NOMO-1 (cell line): ENCODE results near the gene EMC10.
"Not testable (repeated sequence)": the region's sequence is repeated elsewhere in the genome, so short reads cannot be mapped to it uniquely, and the experiment has no call there.

Source experiments
- DNase-seq, 2 experiments: peaks; one replicate each; lab custom pipeline; 2025; ENCODE audit not compliant: unreplicated experiment in 2 of 2; lab: John Stamatoyannopoulos, UW

EMC10 gene

DNA sequence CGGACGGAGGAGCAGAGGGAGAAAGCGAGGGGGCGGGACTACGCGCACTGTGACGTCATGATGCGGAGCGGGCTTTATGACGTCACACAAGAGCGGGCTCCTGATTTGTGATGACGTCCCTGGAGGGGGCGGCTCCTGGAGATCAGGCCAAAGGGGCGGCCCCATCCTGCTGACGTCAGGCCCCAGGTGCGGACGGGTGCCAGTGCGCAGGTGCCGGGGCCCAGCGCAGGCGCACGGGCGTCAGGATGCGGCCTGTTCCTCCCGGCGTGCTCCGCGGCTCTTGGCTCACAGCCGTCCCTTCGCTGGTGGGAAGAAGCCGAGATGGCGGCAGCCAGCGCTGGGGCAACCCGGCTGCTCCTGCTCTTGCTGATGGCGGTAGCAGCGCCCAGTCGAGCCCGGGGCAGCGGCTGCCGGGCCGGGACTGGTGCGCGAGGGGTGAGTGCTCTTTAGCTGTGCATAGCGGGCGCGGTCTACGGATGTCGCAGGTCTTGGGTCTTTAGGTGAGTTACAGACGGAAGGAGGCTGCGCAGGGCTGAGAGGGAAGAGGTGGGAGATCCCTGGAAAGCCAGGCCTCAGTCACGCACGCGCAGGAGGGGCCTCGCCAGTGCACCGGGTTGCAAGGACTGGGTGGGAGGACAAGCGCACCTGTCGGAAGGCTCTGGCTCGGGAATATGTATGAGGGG is at the start of gene EMC10, which contains the start of gene GARIN5A:
TSS of gene EMC10 (plus strand) at position 284 of the 683 bp plus-strand sequence. CDS start at position 322, 38 bp downstream.
TSS of gene GARIN5A (minus strand) at position 625 of the 683 bp plus-strand sequence. CDS start at position 165, 460 bp downstream.
- DNase-seq: peak; percentile 83 to 87

DNA sequence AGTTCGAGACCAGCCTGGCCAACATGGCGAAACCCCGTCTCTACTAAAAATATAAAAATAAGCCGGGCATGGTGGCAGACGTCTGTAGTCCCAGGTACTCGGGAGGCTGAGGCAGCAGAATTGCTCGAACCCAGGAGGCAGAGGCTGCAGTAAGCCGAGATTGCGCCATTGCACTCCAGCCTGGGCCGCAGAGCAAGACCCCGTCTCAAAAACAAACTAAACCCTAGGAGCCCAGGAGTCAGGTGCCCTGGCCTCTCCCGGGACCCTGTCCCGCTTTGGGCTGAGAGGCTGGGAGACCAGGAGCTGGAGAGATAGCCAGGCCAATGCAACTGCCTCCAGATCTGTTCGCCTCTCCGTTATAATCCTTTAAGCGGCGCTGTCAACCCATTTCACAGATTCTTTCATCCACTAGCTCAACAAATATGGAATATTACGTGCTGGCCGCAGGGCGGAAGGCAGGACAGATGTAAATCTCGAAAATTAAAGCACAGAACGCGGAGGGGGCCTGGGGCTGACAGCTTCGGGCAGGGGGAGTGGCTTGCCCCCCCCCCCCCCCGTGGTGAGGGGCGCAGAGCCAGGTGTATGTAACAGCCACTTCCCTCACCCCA is 48.9 kb upstream of the EMC10 start:
- DNase-seq: no peak

DNA sequence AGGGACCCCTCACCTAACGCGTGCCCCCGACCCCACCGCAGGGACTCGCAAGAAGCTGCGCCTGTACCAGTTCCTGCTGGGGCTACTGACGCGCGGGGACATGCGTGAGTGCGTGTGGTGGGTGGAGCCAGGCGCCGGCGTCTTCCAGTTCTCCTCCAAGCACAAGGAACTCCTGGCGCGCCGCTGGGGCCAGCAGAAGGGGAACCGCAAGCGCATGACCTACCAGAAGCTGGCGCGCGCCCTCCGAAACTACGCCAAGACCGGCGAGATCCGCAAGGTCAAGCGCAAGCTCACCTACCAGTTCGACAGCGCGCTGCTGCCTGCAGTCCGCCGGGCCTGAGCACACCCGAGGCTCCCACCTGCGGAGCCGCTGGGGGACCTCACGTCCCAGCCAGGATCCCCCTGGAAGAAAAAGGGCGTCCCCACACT is 48.3 kb upstream of the EMC10 start:
- DNase-seq: peak; percentile 93 to 96

DNA sequence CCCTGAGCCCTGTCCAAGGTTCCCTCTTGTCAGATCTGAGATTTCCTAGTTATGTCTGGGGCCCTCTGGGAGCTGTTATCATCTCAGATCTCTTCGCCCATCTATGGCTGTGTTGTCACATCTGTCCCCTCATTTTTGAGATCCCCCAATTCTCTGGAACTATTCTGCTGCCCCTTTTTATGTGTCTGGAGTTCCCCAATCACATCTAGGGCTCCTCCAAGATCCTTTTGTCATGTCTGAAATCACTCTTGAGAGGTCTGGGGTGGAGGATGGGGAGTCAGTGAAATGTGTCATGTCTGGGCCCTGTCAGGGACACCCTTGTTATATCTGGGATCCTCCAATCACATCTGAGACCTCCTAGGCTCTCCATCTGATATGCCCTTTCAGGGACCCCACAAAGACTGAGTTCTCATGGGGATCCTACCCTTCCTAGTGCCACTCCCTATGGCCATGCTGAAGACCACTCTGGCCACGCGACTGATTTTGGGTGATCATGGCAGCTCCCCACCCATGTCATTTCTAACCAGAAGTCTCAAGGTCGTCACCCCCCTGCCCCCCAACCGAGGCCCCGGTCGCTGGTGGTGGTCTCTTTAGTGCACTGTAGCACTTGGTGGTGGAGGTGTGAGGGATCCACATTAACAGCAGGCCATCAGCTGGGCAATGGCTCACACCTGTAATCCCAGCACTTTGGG is 47.4 kb upstream of the EMC10 start:
- no peak for DNase-seq

DNA sequence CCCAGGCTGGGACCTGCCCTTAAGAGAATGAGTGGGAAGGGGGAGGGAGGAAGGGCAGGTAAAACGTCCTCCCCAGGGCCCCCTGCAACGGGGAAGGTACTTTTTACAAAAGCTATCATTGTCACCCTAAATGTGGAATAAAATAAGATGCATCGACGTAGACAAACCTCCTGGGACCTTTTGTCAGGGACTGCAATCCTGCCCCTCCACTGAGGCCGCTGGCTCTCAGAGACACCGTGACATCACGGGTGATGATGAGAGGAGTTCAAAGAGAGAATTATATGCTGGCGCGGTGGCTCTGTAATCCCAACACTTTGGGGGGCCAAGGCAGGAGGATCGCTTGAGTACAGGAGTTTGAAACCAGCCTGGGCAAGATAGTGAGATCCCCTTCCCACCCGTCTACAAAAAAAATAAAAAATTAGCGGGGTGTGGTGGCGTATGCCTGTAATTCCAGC is 45.4 kb upstream of the EMC10 start:
- no peak for DNase-seq

DNA sequence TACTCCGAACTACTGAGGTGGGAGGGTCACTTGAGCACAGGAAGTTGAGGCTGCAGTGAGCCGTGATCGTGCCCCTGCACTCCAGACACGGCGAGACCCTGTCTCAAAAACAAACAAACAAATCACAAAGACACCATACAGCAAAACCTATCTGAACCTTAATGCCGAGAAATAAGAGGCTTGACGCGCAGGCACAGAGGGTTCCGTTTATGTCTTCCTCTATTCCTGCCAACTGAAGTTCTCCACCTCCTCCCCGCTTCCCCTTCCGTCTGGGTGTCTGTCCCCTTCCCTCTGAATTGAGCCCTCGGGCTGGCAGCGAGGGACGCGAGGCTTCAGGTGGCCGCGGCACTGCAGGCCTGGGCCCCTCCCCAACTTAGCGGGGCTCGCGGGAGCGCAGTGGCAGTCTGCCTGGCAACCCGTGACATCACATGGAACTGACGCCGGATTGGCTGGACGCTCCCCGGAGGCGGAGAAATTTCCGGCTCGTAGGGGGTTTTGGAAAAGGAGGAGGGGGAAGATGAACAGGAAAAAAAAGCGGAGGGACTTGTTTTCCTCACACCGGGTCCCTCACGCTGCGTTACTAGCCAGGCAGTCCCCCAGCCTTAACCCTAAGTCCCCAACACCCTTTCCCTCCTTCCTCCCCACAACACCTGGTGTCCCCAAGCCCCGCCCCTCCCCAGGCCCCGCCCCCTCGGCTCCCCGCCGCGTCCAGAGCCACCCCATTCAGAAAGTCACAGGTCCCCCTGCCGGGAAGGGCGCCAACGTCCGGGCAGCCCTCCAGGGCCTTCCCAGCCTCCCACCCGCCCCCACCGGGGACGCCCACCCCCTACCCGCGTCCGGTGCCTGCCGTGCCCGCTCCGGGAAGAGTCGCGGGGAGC is 44.7 kb upstream of the EMC10 start:
- peak; percentile 77 to 82 for DNase-seq

DNA sequence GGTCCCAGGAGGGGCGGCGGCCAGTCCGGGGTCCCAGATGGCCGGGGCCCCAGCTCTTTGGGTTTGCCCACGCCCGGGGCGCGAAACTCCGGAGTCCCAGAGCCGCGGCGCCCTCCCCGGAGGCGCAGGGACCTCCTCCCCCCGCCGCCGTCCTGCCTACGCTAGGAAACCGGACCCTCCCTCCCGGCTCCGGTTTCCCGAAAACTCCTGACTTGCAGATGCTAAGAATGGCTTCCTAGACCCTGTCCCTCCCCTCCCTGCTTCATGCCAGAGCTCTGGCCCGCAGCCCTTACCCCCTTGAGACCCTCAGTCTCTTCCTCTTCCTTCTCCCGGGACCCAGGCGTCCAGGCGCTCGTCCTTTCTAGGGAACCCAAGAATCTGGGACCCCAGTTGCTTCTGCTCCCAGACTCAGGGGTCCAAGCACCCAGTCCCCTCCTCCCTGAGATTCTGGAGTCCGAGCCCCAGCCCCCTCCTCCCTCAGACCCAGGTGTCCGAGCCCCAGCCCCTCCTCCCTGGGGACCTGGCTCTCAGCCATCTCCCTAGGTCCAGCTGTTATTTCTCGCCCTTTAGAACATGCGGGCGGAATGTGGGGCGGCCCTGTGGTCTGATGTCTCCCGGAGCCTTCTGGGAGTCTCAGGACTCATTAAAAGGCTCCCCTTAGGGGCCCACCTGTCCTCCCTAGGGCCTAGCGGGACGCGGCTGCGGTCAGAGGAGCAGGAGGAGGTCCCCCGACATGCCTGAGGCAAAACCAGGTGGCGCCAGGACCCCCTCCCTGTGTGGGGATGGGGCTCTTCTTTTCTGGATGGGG is 43.9 kb upstream of the EMC10 start, which contains the start of gene MYBPC2:
TSS of gene MYBPC2 (plus strand) at position 672 of the 808 bp plus-strand sequence. CDS start at position 734, 62 bp downstream.
- no peak for DNase-seq

DNA sequence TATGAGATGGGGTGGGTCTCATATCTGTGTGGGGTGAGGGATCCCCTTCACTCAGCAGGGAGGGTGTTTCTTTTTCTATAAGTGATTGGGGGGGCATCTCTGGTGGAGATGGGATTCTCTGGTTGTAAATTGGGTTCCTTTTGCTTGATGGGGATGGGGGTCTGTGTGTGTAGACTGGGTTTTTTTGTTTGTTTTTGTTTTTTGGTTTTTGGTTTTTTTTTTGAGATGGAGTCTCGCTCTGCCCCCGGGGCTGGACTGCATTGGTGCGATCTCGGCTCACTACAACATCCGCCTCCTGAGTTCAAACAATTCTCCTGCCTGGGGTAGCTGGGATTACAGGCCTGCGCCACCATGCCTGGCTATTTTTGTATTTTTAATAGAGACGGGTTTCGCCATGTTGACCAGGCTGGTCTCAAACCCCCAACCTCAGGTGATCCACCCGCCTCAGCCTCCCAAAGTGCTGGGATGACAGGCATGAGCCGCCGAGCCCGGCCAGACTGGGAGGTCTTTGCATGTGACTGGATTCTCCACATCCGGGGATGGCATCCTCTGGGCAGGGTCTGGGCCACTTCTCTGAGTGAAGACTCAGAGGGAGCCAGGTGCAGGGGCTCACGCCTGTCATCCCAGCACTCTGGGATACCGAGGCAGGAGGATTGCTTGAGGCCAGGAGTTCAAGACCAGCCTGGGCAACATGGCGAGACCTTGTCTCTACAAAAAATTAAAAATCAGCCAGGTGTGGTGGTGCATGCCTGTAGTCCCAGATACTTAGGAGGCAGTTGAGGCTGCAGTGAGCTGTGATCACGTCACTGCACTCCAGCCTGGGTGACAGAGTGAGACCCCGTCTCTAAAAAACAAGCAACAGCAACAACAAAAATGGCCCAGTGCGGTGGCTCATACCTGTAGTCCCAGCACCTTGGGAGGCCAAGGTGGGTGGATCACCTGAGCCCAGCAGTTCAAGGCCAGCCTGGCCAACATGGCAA is 42.8 kb upstream of the EMC10 start:
- no peak for DNase-seq

DNA sequence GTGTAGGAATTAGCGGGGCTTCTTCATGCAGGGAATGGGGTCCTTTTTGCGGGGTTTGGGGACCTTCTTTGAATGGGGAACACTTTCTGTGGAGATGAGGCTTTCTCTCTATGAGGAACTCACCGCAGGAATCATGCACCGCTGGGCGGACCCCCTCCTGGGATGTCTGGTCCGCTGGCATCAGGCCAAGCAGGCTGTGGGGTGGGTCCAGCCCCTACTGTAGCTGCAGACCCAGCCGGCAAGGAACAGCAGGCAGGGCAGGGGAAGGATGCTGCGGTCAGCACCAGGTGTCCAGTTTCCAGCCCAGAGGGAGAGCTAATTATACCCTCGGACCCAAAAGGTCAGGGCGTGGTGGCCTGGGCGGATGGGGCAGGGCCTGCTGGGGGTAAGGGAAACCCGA is 41.8 kb upstream of the EMC10 start:
- DNase-seq: no peak

DNA sequence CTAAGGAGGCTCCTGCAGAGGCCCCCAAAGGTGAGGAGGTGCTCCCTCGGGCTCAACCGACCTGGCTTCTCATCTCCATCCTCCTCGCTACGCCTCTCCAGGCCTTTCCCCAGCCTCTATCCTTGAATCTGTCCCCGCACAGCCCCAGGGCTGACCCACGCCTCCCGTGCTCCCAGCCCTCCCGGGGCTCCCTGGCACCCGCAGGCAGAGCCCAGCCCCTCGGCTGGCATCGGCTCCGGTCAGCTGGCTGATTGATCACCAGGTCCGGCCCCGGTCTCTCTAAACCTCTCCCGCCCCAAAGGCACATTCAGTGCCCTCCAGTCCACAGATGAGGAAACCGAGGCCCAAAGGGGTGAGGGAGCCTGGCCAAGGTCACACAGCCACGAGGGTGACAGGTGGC is 41.1 kb upstream of the EMC10 start:
- no peak for DNase-seq

DNA sequence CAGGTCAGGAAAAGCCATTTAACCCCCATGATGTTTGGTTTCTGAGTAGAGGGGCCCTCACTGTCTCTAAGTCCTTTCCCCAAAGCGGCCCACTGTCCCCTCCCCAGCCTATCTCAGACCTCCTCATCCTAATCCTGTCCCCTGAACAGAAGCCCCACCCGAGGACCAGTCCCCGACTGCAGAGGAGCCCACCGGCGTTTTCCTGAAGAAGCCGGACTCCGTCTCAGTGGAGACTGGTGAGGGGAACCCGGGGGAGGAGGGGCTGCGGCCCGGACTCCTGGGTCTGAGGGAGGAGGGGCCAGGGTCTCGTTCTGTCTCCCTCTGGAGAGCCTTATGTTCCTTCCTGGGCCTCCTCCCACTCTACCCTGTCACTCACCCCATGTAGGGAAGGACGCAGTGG is 40.7 kb upstream of the EMC10 start:
- no peak for DNase-seq

DNA sequence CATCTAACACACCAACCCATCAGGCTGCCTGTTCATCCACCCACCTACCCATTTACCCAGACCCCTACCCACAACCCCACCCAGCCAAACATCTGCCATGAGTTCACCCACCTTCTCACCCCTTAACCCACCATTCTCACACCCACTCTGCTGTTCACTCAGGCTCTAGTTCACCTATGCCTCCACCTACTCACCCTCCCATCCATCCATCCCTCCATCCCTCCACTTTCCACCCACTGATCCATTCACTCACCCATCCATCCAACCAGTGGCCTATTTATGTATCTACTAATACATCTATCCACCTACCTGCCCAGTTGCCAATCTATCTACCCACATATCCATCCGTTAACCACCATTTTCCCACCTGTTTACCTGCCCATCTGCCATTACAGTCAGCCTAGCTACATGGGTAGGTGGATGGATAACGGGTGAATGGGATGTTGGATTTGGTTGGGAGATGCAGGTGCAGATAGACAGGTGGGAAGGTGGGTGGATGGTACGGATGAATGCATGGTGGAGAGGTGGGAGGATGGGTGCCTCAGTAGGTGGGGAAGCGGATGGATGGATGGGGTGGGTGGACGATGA is 38.4 kb upstream of the EMC10 start:
- no peak for DNase-seq

DNA sequence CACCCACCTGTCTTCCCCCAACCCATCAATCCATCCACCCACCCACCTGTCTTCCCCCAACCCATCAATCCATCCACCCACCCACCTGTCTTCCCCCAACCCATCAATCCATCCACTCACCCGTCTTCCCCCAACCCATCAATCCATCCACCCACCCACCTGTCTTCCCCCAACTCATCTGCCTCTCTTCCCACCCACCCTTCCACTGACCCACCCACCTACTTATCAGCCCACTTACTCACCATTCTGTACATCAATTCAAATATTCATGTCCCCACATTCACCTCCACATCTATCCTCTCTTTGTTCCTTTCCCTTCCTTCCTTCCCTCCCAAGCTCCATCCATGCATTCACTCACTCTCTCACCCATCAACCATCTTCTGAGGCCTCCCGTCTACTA is 37.2 kb upstream of the EMC10 start:
- DNase-seq: not testable (repeated sequence)

DNA sequence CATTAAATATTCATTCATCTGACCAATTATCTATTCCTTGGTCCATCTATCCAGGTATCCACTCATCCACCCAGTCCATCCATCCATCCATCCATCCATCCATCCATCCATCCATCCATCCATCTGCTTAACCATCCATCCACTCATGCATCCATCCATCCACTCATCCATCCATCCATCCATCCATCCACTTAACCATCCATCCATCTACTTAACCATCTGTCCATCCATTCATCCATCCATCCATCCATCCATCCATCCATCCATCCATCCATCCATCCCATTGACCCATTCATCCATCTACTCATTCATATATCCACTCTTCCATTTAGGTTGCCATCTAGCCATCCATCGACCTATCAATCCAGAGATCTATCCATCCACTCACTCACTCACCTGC is 32.2 kb upstream of the EMC10 start:
- no peak for DNase-seq

DNA sequence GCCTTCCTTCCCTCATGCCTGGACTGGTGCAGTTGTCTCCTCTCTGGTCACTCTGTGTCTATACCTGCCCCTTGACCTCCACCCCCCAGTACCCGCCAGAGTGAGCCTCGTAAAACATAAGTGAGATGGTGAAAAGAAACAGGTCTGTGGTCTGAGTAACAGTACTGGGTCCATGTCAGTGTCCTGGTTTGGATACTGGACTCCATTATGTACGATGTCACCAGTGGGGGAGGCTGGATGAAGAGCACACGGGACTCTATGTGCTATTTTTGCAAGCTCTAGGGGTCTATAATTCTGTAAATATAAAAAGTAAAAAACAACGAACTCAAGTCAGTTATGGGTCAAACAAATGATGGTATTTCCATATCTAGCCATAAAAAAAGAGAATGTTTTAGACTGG is 29.3 kb upstream of the EMC10 start:
- DNase-seq: no peak

DNA sequence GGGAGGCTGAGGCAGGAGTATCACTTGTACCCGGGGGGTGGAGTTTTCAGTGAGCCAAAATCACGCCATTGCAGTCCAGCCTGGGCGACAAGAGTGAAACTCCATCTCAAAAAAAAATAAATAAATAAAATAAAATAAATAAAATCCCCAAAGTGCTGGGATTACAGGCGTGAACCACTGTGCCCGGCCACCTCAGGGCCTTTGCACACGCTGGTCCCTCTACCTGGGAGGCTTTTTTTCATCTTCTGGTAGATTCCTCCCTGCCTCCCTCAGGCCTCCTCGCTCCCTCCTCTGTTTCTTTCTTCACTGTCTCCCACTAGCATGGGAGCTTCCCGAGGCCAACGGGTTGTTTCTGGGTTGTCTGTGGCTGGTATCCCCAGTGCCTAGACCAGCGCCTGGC is 28.6 kb upstream of the EMC10 start:
- DNase-seq: no peak

DNA sequence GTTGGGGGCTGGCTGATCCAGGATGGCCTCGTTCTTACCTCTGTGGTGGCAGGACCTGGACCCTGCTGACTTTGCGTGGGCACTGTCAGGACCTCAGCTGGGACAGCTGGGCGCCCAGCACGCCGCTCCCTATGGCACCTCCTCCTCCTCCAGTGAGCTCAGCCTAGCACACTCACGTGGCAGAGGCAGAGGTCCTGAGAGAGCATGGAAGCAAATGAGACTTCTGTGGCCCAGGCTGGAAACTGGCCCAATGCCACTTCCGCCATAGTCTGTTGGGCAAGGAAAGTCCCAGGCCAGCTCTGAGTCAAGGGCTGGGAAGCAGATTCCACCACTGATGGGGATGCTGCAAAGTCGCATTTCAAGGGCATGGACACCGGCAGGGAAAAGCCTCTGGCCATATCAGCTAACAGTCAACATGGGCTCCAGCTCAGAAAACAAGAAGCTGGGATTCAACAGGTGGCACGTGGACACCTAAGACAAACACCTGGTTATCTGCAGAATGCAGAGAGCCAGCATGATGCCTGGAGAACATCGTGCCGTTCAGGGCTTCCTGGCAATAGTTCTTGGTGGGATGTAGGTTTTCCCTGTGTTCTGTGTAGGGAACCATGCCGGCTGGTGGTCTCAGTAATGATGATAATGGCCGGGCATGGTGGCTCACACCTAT is 26.9 kb upstream of the EMC10 start:
- no peak for DNase-seq
